Gastroesophageal sphincter (tissue), 3 donors: ENCODE data around the gene HMGCS1.

ENCODE experiments used
- POLR2A ChIP-seq, 2 donors: fragments of 450-650 bp; IDR thresholded peaks; one replicate each; pipeline ENCODE4 v1.6.1; 2017; ENCODE audit warnings: antibody characterized with exemption in 2 of 2, mild to moderate bottlenecking in 2 of 2, moderate library complexity in 1 of 2
- POLR2AphosphoS5 ChIP-seq: sonication (generic); formaldehyde crosslinking; IDR thresholded peaks from one replicate; pipeline ENCODE4 v1.6.1; 2017; ENCODE audit warnings: antibody characterized with exemption
- TF ChIP-seq, protein P1 (sequence below), 4 experiments: fragments of 200-600 bp in 2 of 4; fragments of 450-650 bp in 2 of 4; sonication (generic) in 1 of 4; IDR thresholded peaks; one replicate each; pipeline ENCODE4 v1.5.1; 2017 to 2019; ENCODE audit warnings: antibody characterized with exemption in 4 of 4, mild to moderate bottlenecking in 2 of 4, moderate library complexity in 2 of 4

GRCh38 chr5:43273552-43273951 is 39.7 kb downstream of the HMGCS1 start:
- TF ChIP-seq POLR2A (IDR thresholded peaks at IDR 0.05): no peak
- TF ChIP-seq, protein P1, sequence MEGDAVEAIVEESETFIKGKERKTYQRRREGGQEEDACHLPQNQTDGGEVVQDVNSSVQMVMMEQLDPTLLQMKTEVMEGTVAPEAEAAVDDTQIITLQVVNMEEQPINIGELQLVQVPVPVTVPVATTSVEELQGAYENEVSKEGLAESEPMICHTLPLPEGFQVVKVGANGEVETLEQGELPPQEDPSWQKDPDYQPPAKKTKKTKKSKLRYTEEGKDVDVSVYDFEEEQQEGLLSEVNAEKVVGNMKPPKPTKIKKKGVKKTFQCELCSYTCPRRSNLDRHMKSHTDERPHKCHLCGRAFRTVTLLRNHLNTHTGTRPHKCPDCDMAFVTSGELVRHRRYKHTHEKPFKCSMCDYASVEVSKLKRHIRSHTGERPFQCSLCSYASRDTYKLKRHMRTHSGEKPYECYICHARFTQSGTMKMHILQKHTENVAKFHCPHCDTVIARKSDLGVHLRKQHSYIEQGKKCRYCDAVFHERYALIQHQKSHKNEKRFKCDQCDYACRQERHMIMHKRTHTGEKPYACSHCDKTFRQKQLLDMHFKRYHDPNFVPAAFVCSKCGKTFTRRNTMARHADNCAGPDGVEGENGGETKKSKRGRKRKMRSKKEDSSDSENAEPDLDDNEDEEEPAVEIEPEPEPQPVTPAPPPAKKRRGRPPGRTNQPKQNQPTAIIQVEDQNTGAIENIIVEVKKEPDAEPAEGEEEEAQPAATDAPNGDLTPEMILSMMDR (IDR thresholded peaks at IDR 0.05): no peak
- no peak for TF ChIP-seq POLR2AphosphoS5
